Left lobe of liver (tissue), 2 donors: ENCODE data around the gene MPPED2. TPM values are rescaled to one million over a fixed set of nuclear protein-coding genes. Genes with fewer than 3 reads are reported as not detected.
"Not testable (repeated sequence)": the region's sequence is repeated elsewhere in the genome, so short reads cannot be mapped to it uniquely, and the experiment has no call there.

ENCODE experiments used
- ATAC-seq: fragments of 200-7000 bp; cut with Tn5 transposase; one replicate; pipeline ENCODE4 v1.9.1; 2020; ENCODE audit warnings: mild to moderate bottlenecking, moderate library complexity
- DNase-seq: peaks from one replicate; pipeline ENCODE4 v3.0.0-alpha.2; 2020; ENCODE audit warnings: low spot score
- total RNA-seq: library from RNA; stranded (reverse); gene quantifications from one replicate; pipeline ENCODE4 v1.2.1, GENCODE V29; 2021
- donor health status: DM: no; HTN: no; CAD: no; lungs with moderate emphysema.
- donor health status: DM: no; HTN: yes; CAD: no.

The MPPED2 gene
- total RNA-seq, 1 donor from 2014 or later: 1.0 TPM

DNA sequence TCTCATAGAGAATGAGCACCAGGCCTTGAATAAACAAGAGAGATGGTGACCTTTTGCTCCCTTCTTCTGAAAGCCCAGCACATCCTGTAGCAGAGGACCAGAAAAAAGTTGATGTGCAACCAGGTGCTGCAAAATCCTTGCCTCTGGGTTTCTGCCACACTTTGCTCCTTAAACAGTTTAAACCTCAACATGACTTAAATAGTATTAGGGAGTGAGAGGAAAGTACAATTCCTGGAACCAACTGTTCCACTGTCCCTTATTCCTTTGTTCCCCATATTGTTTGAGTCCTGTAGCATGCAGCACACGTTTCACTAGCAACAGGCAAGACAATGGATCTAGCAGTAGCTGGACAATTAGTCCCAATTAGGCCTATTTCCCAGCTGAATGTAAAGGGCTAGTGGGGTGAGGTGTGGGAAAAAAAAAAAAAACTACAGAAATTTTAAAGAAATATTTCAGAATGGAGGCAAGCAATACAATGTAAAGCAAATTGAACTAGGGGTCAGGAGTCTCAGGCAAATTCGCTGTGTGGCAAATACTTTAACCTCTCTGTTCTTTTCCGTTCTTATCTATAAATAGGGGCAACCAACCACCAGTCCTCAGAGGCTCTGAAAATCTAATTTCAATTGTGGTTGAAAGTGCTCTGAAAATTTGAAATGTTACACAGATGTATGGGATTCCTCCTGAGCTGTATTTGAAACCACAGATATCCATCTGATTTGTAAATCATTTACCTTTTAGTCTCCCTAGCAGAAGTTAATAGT lies 6.6 kb downstream of the MPPED2 start:
- no peak for ATAC-seq
- DNase-seq: no peak

DNA sequence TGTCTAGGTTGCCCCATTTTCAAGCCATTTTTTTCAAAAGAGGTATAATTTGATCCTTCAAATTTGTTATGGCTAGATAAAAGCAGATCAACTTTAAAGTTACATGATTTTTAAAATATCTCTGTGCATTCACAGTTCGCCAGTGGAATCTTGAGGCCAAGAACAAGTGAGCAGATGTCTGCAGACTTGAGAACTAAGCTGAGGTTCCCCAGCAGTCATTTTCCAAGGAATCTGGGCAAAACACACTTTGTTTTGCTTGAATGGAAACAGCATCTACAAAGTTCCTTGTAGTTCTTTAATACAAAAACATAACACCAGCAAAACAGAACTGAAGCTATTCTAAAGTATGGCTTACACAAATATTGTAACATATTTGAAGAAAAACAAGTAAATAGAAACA lies 7.7 kb downstream of the MPPED2 start:
- DNase-seq: no peak
- ATAC-seq: no peak

DNA sequence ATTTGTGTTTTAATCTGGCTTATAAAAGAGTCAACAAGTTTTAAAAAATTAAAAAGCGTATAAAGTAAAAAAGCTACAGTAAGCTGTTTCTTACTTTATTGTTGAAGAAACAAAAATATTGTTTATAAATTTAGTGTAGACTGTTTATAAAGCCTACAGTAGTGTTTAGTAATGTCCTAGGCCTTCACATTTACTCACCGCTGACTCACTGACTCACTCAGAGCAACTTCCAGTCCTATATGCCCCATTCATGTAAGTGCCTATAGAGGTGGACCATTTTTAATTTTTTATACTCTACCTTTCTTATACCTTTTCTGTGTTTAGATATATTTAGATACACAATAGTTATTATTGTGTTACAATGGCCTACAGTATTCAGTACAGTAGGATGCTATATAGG lies 12.2 kb downstream of the MPPED2 start:
- ATAC-seq (no peak), DNase-seq (no peak)

DNA sequence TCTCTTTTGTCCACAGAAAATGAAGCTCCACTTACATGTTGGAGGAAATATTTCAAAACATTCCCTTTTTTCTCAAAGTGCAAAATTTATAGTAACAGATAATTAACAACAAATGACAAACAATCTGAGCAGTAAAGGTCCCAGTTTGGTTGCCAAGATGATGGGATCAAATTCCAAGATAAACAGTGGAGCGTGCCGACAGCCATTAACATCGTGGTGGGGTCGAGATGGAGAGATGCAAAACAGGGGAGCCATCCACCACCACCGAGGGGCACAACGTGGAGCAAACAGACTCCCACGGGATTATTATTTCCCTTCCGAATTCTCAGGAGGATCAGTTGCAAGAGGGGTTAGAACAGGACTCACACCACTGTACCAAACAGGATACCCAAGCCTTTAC lies 17.2 kb downstream of the MPPED2 start:
- ATAC-seq (no peak), DNase-seq (no peak)

DNA sequence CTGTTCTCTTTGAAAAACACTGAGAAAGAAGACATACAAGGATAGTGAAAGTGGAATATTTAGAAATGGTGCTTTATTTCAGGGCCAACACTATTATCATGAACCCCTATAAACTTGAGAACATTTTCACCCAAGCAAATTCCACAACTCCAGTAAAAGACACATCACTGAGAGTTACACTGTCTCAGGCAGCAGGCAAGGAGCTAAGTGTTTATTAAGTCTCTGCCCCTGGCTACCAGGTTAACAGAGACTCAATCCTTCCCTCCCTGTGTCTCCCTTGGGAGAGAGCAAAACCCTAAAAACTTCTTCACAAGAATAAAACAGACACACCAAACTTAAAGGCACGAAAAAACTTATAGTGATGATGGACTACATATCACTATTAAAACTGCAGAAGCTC lies 18.5 kb downstream of the MPPED2 start:
- ATAC-seq: no peak
- DNase-seq: no peak

DNA sequence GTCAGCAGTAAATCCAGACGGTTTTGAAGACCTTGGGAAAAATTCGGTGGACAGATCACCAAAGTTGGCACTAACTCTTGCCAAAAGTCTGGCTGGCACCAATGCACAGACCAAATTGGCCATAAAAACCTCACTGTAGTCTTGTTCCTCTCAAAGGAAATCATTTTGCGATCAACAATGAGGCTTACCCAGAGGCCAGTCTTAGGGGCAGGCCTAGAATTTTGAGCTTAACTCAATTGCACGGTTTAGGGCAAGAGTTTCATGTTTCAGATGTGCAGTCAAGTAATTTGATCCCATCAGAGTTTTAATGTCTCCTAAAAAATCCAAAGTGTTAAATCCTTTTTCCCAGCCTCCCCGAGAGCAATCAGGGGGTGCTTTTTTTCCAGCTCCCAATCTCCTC lies 19.0 kb downstream of the MPPED2 start:
- no peak for DNase-seq
- ATAC-seq: no peak

DNA sequence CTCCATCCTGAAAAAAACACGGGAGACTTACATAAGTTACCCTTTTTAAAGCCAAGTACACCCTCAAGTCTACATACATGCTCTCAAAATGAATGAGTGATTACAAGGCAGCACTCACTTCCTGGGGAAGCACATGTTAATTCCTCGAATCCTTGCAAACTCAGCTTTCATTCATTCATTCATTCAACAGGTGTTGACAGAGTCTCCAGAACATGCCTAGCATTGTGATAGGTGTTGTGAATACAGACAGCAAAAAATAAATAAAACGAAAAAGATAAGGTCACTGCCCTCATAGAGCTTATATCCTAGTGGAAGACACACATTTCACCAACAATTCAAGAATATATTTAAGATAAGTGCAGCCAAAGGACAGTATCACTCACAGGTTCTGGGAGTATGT lies 19.7 kb downstream of the MPPED2 start:
- ATAC-seq (no peak), DNase-seq (no peak)

DNA sequence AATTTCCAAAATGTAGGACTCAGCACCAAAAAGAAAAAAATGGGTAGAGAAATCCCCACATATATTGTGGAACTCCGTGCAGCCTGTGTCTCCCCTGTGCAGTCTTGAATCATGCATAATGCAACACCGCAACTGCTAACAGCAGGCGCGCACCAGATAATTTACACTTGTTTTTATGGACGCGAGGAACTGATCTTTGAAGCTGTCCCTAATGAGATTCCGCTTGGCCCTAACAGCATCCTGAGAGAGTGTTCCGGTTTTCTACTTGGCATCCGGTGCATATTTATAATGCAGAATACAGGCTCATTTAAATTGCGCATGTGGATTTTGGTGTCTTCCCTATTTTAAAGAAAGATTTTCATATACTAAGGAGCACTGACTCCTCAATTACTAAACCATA lies 21.1 kb downstream of the MPPED2 start:
- DNase-seq (no peak), ATAC-seq (no peak)

DNA sequence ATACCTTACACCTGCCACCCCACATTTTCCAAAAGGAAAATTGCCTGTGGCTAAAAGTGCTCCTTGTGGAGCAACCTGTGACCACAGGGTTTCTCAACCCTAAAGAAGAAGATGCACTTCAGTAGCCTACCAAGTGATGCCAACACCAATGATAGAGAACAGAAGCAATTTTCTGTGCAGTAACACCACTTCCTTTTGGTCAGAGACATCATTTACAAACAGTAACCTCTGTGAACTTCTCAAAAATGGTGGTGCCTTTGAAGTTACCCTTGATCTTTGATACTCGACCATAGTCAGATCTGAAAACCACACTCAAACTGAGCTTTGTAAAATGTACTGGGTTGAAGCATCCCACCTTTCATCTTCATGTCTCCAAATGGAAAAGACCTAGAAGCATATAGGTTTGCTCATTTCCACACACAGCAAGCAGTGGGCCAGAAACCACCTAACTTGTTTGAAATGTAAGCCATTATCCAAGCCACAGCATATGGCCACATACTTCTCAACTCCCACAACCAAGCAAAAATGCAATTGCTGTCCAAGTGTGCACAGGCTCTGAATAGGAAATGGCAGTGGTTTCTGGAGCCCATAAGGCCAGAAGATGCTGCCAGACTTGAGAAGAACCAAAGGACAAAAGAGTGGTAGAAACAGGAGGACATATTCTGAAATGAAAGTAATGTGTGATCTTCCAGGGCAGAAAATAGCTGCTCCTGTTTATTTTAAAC lies 24.3 kb downstream of the MPPED2 start:
- DNase-seq: no peak
- no peak for ATAC-seq

DNA sequence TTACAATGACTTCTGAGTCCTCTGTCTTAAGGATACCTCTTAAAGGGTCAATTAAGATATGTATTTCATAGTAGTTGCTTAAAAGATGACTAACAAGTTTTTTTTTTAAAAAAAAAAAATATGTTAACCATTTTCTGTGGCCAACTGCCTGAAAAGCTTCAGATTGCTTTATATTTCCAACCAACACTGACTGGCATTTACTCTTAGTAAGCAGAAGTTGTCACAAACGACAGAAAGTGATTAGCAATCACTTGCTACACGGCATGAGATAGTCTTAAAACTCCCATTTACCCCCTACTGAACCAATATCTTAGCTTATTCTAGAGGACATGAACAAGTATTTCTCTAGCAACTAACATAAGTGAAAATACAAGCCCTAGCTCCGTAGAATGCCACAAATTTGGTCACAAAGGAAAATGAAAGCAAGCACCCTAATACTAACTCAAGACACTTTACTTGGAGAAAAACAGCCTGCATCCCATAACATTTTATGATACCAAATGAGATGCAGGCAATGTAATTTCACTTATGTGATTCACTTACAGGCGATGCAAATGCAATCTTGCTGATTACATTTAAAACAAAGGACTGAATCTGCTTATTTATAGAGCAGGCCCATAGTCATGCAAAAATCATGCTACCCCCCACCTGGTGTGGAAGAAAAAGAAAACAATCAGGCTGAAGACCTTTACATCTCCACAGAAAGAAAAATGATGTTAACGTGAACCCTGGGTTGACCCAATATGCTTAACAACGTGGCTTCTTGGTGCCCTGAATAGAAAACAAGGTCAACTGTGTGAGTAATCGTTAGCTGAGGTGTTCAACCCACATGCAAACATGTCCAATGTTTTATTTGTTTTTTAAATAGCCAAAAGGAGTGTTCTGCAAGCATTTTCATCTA lies 25.7 kb downstream of the MPPED2 start:
- DNase-seq (no peak), ATAC-seq (peak; percentile 63)

DNA sequence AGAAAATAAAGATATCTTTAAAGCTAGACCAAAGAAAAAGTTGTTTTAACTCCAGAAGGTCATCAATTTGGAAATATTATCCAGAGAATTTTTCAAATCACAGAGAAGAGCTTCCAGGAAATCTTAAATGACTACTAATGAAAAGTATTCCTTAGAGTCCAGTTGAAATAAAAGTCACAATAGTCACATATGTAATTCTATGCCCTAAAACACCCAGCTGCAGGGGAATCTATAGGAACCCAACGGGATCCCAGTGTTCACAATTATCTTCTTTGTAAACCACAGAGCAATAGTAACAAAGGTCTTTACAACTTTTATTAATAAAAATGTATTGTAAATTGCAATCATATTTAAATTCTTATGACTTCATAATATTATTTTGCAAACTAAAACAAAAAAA lies 27.1 kb downstream of the MPPED2 start:
- DNase-seq (no peak), ATAC-seq (no peak)

DNA sequence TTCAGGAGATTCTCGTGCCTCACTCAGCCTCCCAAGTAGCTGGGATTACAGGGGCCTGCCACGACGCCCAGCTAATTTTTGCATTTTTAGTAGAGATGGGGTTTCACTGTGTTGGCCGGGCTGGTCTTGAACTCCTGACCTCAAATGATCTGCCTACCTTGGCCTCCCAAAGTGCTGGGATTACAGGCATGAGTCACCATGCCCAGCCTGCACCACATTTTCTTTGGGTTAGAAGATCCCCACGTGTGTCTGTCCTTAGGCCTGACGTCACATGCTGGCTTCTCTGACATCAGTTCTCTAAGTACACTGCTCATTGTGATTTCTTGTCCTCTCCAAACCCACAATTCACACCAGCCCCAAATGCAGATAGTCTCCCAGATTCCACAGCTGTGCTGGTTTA lies 31.6 kb downstream of the MPPED2 start:
- not testable (repeated sequence) for DNase-seq

DNA sequence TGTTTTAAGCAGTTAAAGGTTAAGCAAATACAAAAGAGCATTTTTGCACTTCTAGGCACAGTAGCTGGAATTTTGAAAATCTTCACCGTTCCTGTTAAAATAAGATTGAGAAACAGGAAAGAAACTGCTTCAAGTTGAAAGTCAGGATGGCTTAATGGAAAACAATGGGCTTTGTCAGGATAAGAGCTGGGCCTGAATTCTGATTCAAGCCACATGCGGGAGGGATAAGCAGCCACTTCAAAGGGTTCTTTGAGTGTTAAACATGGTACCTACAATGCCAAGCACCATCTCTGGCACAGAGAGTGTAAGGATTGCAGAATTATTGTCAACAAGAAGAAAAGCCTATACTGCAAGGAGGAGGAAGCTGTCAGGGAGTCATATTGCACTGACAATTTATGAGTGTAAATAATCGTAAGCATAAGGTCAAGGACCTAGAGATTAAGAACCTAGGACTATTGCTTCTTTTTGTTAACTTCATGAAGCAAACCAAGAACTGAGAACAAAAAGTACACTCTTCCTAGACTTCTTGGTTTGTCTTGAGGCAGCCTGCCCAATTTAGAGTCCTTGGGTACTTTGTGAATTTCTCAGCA lies 32.5 kb downstream of the MPPED2 start:
- ATAC-seq (no peak), DNase-seq (no peak)

More for the DNA sequence above, 31.6 kb downstream of the MPPED2 start:
- ATAC-seq: not testable (repeated sequence)

DNA sequence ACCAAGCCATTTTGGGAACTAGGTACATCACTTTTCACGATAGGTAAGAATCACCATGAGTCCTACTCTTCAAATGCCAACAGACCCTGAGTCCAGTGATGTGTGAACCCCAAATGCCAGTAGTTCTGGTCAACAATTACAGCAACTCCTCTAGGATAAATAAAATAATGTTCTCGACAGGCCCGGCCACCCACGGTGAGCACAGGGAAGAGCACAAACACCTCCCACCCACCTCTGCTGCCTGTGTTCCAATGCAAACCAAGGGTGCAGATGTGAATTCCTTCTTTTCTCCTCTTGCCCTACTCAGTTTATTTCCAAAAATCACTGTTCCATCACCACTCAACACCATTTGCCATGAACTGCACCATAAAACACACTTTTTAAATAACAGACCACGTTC lies 33.3 kb downstream of the MPPED2 start:
- DNase-seq (no peak), ATAC-seq (no peak)

DNA sequence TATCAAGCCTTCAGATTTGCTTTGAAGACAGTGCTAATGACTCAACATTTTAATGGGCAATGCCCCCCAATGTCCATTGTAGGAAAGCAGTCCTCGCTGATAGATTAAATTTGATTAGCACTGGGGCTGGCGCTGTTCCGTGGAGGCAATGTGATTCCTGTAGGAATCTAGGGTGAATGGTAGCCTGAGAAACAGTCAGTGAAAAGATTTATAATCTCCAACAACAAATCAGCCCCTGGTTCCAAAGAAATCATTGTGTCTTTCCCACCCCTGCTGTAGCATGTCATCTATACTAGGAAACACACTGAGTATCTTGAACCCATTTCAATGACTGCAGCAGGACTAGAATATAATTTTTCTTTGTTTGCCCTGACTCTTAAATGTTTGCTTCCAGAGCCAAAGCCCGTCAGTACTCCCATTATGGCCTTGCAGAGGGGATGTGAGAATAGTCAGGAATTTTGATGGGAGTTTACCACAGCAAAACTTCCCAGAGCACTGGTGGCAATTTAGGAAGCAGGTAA lies 36.1 kb downstream of the MPPED2 start:
- DNase-seq: no peak
- no peak for ATAC-seq

DNA sequence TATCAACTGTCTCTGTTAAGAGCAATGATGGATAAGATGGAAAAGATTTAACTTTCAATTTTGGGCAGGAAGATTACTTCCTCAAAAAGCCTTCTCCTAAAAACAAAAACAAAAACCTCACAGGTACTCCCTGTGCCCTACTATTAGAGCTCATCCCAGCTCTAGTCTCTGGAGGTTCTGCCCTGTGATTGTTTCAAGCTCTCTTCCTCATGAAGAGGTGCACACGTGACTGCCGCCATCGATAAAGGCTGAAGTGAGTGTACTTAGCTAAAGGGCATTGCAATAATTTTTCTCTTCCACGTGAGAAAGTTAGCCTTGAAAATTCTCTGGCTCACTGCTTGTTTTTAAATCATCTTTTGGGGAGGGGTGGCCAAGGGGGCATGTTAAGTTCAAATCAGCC lies 36.6 kb downstream of the MPPED2 start:
- ATAC-seq (no peak), DNase-seq (no peak)

DNA sequence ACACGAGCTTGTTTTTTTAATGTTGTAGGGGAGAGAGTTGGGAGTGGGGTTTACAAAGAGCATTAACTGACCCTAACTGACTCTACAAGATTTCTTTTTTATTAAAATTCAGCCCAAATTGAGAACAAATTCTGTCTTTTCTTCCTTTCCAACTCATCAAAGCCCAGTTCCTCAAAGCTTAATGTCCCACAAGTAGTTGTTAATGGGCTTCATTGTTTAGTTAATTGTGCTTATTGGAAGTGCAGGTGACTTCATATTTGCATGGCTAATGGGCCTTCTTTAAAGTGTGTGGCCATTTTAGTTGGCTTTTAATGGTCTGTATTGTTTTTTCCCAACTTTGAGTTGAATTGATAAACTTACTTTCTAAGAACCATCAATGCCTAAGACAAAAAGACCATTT lies 39.8 kb downstream of the MPPED2 start:
- ATAC-seq (no peak), DNase-seq (no peak)

DNA sequence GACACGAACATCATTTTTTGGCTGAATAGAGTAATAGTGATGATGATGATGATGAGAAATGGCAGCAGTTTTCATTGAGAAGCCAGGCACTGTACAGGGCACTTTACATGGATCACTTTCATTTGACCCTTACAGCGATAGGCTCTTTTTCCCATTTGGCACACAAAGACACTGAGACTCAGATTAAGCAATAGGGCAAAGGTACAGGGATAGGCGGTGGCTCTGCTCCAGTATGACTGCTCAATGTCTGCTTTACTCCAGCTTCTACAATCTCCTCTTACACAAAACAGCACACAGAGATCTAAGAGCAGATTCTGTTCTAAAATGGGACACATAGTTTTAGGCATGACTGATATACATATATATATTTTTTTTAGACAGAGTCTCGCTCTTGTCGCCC lies 40.6 kb downstream of the MPPED2 start:
- DNase-seq: peak; percentile 79
- peak; percentile 98 for ATAC-seq

DNA sequence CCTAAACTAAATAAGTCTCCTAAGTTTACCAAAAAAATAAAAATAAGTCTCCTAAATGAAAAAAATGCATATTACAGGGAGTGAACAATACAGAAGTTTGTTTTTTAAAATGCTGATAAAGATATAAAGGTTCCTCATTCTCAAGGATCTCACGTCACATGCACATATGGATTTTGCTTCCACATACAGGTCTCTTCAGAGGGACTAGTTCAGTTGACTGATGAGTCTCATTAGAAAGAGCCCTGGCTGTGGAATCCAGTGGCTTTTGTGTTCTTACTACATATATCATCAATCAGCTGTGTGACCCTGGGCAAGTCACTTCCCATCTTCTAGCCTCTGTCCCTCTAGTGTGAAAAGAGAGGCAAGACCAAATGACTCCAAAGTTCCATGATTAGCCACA lies 43.1 kb downstream of the MPPED2 start:
- DNase-seq (no peak), ATAC-seq (no peak)

DNA sequence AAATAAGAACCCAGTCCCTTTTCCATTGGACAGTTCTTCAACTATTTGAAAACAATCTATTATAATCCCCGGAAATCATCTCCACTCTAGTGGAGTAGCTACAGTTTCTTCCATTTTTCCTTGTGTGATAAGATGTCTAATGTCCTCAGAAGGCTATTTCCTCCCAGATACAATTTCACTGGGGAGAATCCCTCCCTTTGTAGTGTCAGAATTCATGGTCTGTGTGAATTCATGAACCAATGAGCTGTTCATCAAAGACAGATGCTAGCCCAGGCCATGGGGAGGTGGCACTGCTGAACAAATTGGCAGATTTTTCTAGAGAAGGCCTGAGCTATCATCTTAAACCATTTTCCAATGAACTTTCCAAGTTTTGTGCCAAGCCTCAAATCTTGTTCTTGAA lies 45.4 kb downstream of the MPPED2 start:
- ATAC-seq (no peak), DNase-seq (no peak)

DNA sequence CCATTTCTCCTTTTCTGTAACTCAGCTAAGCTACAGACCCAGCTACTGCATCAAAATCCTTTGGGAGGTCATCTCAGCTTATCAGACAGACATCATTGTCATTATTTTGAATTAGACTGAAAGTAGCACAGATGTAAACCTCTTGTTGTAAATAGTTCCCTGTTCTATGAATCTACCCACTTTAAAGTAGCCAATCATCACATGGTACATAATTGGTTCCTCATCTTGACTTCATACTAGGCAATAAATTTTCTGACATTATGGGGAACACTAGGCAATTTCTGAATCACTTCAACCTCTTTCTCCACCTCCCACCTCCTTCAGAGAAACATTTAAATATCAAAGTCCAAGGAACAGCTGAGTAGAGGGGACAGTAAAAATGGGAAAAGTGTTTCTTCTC lies 47.9 kb downstream of the MPPED2 start:
- ATAC-seq: no peak
- DNase-seq: no peak
